GM23338 (cell line): ENCODE measurements around the gene PHTF2. TPM values are rescaled to one million over a fixed set of nuclear protein-coding genes. Genes with fewer than 3 reads are reported as not detected.

Experiments used
- ATAC-seq: fragments of 200-7000 bp; cut with Tn5 transposase; 3 replicates; pipeline ENCODE4 v1.9.1; 2020
- DNase-seq: peaks from one replicate; pipeline ENCODE4 v3.0.0-alpha.2; 2015; ENCODE audit warnings: low spot score
- H2AFZ ChIP-seq: fragments of 200-600 bp; sonication (generic); 2 replicates; pipeline ENCODE4 v1.8.0; 2016; ENCODE audit warnings: antibody characterized with exemption, mild to moderate bottlenecking, moderate library complexity
- H3F3A ChIP-seq: fragments of 200-600 bp; sonication (generic); replicated peaks from 2 replicates; pipeline ENCODE4 v1.8.0; 2017; ENCODE audit warnings: antibody characterized with exemption, mixed run types, low read depth
- H3K27ac ChIP-seq: fragments of 200-600 bp; sonication (generic); 2 replicates; pipeline ENCODE4 v1.6.1; 2016; ENCODE audit warnings: low read depth
- H3K27me3 ChIP-seq: fragments of 200-600 bp; sonication (generic); 2 replicates; pipeline ENCODE4 v1.8.0; 2016; ENCODE audit warnings: mild to moderate bottlenecking, mixed run types, moderate library complexity; ENCODE audit not compliant: insufficient read depth
- H3K36me3 ChIP-seq: fragments of 200-600 bp; sonication (generic); 2 replicates; pipeline ENCODE4 v1.8.0; 2016; ENCODE audit warnings: mild to moderate bottlenecking; ENCODE audit not compliant: insufficient read depth
- H3K4me1 ChIP-seq: fragments of 200-600 bp; sonication (generic); 2 replicates; pipeline ENCODE4 v1.8.0; 2016; ENCODE audit warnings: mild to moderate bottlenecking, moderate library complexity; ENCODE audit not compliant: insufficient read depth
- H3K4me2 ChIP-seq: fragments of 200-600 bp; sonication (generic); 2 replicates; pipeline ENCODE4 v1.7.1; 2017; ENCODE audit warnings: mixed run types
- H3K4me3 ChIP-seq: fragments of 200-600 bp; sonication (generic); 2 replicates; pipeline ENCODE4 v1.6.1; 2016; ENCODE audit warnings: mixed run types
- H3K79me2 ChIP-seq: fragments of 200-600 bp; sonication (generic); replicated peaks from 2 replicates; pipeline ENCODE4 v1.8.0; 2017; ENCODE audit warnings: mild to moderate bottlenecking; ENCODE audit not compliant: insufficient read depth
- H3K9me2 ChIP-seq: fragments of 200-600 bp; sonication (generic); 2 replicates; pipeline ENCODE4 v1.8.0; 2017; ENCODE audit not compliant: insufficient read depth
- H4K20me1 ChIP-seq: fragments of 200-600 bp; sonication (generic); replicated peaks from 2 replicates; pipeline ENCODE4 v1.8.0; 2017; ENCODE audit warnings: mild to moderate bottlenecking; ENCODE audit not compliant: insufficient read depth
- H3K27ac Mint-ChIP-seq: 2 replicates; pipeline ENCODE4 v1.8.0; 2020; ENCODE audit warnings: inconsistent platforms, mild to moderate bottlenecking, moderate library complexity, mixed read lengths
- H3K27me3 Mint-ChIP-seq: 3 replicates; pipeline ENCODE4 v1.8.0; 2022; ENCODE audit warnings: low read depth, mild to moderate bottlenecking, moderate library complexity, mixed read lengths, inconsistent platforms; ENCODE audit not compliant: insufficient read depth, poor library complexity
- H3K36me3 Mint-ChIP-seq: 3 replicates; pipeline ENCODE4 v1.8.0; 2021; ENCODE audit warnings: low read depth, mild to moderate bottlenecking, inconsistent platforms, moderate library complexity, mixed read lengths
- H3K4me1 Mint-ChIP-seq: 3 replicates; pipeline ENCODE4 v1.8.0; 2020; ENCODE audit warnings: mild to moderate bottlenecking, inconsistent platforms, mixed read lengths
- H3K4me3 Mint-ChIP-seq: 3 replicates; pipeline ENCODE4 v1.8.0; 2021; ENCODE audit warnings: moderate library complexity, mild to moderate bottlenecking, inconsistent platforms, mixed read lengths
- H3K9me3 Mint-ChIP-seq: 3 replicates; pipeline ENCODE4 v1.8.0; 2020; ENCODE audit warnings: moderate library complexity, mild to moderate bottlenecking, inconsistent platforms, mixed read lengths
- CREB1 ChIP-seq: fragments of 250-450 bp; sonication (Bioruptor Pico); IDR thresholded peaks from 2 replicates; pipeline ENCODE4 v1.5.0; 2020; ENCODE audit warnings: low read depth, mild to moderate bottlenecking, moderate library complexity
- EZH2 ChIP-seq: fragments of 200-600 bp; sonication (generic); IDR thresholded peaks from one replicate; pipeline ENCODE4 v1.8.0; 2017; ENCODE audit warnings: antibody characterized with exemption, mild to moderate bottlenecking, low read depth; ENCODE audit not compliant: unreplicated experiment
- EZH2phosphoT487 ChIP-seq: fragments of 200-600 bp; sonication (generic); IDR thresholded peaks from one replicate; pipeline ENCODE4 v1.8.1; 2018; ENCODE audit warnings: antibody characterized with exemption; ENCODE audit not compliant: unreplicated experiment
- JUNB ChIP-seq: IDR thresholded peaks from one replicate; pipeline ENCODE4 v1.6.1; 2016; ENCODE audit warnings: antibody characterized with exemption; ENCODE audit not compliant: unreplicated experiment
- NANOG ChIP-seq: IDR thresholded peaks from 2 replicates; pipeline ENCODE4 v1.6.1; 2016; ENCODE audit warnings: antibody characterized with exemption, borderline replicate concordance
- POLR2AphosphoS5 ChIP-seq: IDR thresholded peaks from 2 replicates; pipeline ENCODE4 v1.6.1; 2016; ENCODE audit warnings: antibody characterized with exemption, low read depth
- STAT1 ChIP-seq: IDR thresholded peaks from one replicate; pipeline ENCODE4 v1.6.1; 2016; ENCODE audit warnings: antibody characterized with exemption; ENCODE audit not compliant: unreplicated experiment
- ZNF114 ChIP-seq: fragments of 250-450 bp; sonication (Bioruptor Pico); IDR thresholded peaks from 2 replicates; pipeline ENCODE4 v1.5.0; 2020; ENCODE audit warnings: mild to moderate bottlenecking, moderate library complexity
- ZNF331 ChIP-seq: fragments of 250-450 bp; sonication (Bioruptor Pico); IDR thresholded peaks from 2 replicates; pipeline ENCODE4 v1.5.0; 2020; ENCODE audit warnings: low read depth, mild to moderate bottlenecking, moderate library complexity
- ZNF462 ChIP-seq: fragments of 250-450 bp; sonication (Bioruptor Pico); IDR thresholded peaks from 2 replicates; pipeline ENCODE4 v1.5.0; 2020; ENCODE audit warnings: mild to moderate bottlenecking, moderate library complexity
- polyA plus RNA-seq: library from polyadenylated mRNA; unstranded; fragments of >200 nt; fragmentation: Nextera tagmentation; extraction: Ambion mirVana; gene quantifications from 2 replicates; pipeline ENCODE4 v1.2.1, GENCODE V29; 2016
- total RNA-seq: library from RNA; depleted of rRNA; stranded (reverse); fragments of >200 nt; shearing (Covaris generic); gene quantifications from 2 replicates; pipeline ENCODE4 v1.2.3, GENCODE V29; 2014
- TF ChIP-seq, protein P1 (sequence below): IDR thresholded peaks from one replicate; pipeline ENCODE4 v1.6.1; 2018; ENCODE audit warnings: antibody characterized with exemption; ENCODE audit not compliant: unreplicated experiment
- TF ChIP-seq, protein P2 (sequence below): IDR thresholded peaks from 2 replicates; pipeline ENCODE4 v1.6.1; 2016; ENCODE audit warnings: antibody characterized with exemption
- TF ChIP-seq, protein P3 (sequence below), 2 experiments: fragments of 200-600 bp in 1 of 2; sonication (generic) in 1 of 2; conservative IDR thresholded peaks; 2 replicates each; pipeline versions ENCODE4 v1.5.1 to v1.6.1; 2016 to 2017; ENCODE audit warnings: antibody characterized with exemption in 2 of 2, low read depth in 2 of 2, mild to moderate bottlenecking in 2 of 2, moderate library complexity in 1 of 2

The PHTF2 gene
- total and polyA plus RNA-seq, 2 experiments from 2014 or later: 14.6 to 24.1 TPM

DNA sequence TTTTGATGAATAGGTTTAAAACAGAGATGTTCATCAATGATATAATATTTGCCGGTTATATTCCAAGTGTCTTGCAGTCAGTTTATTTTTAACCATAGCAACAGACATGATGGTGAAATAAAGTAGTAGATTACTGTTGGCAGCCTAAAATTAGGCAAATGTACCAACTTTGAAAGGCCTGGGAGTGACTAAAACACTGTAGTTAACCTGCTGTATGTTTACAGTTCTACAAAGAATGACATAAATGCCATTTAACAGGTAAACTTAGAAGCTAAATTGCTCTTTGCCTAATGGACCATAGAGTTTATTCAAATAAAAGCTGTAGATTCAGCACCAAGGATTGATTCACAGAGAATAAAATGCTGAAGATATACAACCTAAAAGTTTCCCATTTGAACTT is 64.1 kb downstream of the PHTF2 start:
- Mint-ChIP-seq H3K27me3 (no peaks in the 10 kb centered on the region), H3K9me3 (no peaks in the 10 kb centered on the region), H3K36me3 (no peaks in the 10 kb centered on the region), H3K27ac (no peak overlapping the region), H3K4me1 (peaks cover 16% of the 10 kb centered on the region), H3K4me3 (no peak overlapping the region)
- no peak for TF ChIP-seq EZH2
- TF ChIP-seq ZNF114 (CRISPR knock-in tag): no peak
- TF ChIP-seq, protein P1, sequence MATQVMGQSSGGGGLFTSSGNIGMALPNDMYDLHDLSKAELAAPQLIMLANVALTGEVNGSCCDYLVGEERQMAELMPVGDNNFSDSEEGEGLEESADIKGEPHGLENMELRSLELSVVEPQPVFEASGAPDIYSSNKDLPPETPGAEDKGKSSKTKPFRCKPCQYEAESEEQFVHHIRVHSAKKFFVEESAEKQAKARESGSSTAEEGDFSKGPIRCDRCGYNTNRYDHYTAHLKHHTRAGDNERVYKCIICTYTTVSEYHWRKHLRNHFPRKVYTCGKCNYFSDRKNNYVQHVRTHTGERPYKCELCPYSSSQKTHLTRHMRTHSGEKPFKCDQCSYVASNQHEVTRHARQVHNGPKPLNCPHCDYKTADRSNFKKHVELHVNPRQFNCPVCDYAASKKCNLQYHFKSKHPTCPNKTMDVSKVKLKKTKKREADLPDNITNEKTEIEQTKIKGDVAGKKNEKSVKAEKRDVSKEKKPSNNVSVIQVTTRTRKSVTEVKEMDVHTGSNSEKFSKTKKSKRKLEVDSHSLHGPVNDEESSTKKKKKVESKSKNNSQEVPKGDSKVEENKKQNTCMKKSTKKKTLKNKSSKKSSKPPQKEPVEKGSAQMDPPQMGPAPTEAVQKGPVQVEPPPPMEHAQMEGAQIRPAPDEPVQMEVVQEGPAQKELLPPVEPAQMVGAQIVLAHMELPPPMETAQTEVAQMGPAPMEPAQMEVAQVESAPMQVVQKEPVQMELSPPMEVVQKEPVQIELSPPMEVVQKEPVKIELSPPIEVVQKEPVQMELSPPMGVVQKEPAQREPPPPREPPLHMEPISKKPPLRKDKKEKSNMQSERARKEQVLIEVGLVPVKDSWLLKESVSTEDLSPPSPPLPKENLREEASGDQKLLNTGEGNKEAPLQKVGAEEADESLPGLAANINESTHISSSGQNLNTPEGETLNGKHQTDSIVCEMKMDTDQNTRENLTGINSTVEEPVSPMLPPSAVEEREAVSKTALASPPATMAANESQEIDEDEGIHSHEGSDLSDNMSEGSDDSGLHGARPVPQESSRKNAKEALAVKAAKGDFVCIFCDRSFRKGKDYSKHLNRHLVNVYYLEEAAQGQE: no peak
- TF ChIP-seq, protein P2, sequence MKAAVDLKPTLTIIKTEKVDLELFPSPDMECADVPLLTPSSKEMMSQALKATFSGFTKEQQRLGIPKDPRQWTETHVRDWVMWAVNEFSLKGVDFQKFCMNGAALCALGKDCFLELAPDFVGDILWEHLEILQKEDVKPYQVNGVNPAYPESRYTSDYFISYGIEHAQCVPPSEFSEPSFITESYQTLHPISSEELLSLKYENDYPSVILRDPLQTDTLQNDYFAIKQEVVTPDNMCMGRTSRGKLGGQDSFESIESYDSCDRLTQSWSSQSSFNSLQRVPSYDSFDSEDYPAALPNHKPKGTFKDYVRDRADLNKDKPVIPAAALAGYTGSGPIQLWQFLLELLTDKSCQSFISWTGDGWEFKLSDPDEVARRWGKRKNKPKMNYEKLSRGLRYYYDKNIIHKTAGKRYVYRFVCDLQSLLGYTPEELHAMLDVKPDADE: no peak
- no peak for TF ChIP-seq STAT1
- TF ChIP-seq, protein P3, sequence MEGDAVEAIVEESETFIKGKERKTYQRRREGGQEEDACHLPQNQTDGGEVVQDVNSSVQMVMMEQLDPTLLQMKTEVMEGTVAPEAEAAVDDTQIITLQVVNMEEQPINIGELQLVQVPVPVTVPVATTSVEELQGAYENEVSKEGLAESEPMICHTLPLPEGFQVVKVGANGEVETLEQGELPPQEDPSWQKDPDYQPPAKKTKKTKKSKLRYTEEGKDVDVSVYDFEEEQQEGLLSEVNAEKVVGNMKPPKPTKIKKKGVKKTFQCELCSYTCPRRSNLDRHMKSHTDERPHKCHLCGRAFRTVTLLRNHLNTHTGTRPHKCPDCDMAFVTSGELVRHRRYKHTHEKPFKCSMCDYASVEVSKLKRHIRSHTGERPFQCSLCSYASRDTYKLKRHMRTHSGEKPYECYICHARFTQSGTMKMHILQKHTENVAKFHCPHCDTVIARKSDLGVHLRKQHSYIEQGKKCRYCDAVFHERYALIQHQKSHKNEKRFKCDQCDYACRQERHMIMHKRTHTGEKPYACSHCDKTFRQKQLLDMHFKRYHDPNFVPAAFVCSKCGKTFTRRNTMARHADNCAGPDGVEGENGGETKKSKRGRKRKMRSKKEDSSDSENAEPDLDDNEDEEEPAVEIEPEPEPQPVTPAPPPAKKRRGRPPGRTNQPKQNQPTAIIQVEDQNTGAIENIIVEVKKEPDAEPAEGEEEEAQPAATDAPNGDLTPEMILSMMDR (conservative IDR thresholded peaks at IDR 0.05; ENCODE audit: low read depth in 2 of 2): no peak
- no peak for TF ChIP-seq ZNF331 (CRISPR knock-in tag)
- no peak for TF ChIP-seq NANOG
- no peak for TF ChIP-seq ZNF462 (CRISPR knock-in tag)
- no peak for TF ChIP-seq JUNB
- TF ChIP-seq EZH2phosphoT487: no peak
- no peak for TF ChIP-seq CREB1 (CRISPR knock-in tag)
- no peak for TF ChIP-seq POLR2AphosphoS5
- Histone ChIP-seq H3K9me2 (no peaks in the 10 kb centered on the region), H3K4me1 (peaks cover 10% of the 10 kb centered on the region), H3K4me2 (no peak overlapping the region), H4K20me1 (no peaks in the 10 kb centered on the region), H3K27me3 (no peaks in the 10 kb centered on the region), H3K79me2 (no peaks in the 10 kb centered on the region), H2AFZ (no peak overlapping the region), H3K27ac (no peak overlapping the region), H3K4me3 (no peak overlapping the region), H3F3A (no peaks in the 10 kb centered on the region), H3K36me3 (no peaks in the 10 kb centered on the region)
- DNase-seq (no peak), ATAC-seq (no peak)
